Measurements from ENCODE around the gene FNTB. TPM values are rescaled to one million over a fixed set of nuclear protein-coding genes. Genes with fewer than 3 reads are reported as not detected.

The FNTB gene
- total and polyA plus RNA-seq, 2 donors (not counting 1 experiment from before 2014, with no cell fraction given), result 6.6 to 10.2 TPM

- no peaks in the 10 kb centered on the region for H3K79me2 ChIP-seq (ENCODE audit: control insufficient read depth, insufficient read depth, low read length)
- peaks cover 0 to 9% of the 10 kb centered on the region in 2 experiments for H3K36me3 ChIP-seq (replicated peaks in 1 of 2; ENCODE audit: control extremely low read depth in 1 of 2, control insufficient read depth in 1 of 2, extremely low read depth in 1 of 2, insufficient read depth in 2 of 2, low read length in 1 of 2)
- H3K9me3 ChIP-seq (ENCODE audit: control extremely low read depth in 1 of 3, control insufficient read depth in 2 of 3, insufficient read depth in 1 of 3, low read length in 2 of 3), result no peaks in the 10 kb centered on the region
- H3K9ac ChIP-seq (ENCODE audit: low read length), result no peak overlapping the region
- no peak overlapping the region for H3K4me3 ChIP-seq (ENCODE audit: control extremely low read depth in 1 of 5, extremely low read depth in 1 of 5, insufficient read depth in 1 of 5, low read depth in 2 of 5, low read length in 4 of 5)
- no peak for ATAC-seq (ENCODE audit: low read depth)
- no peaks in the 10 kb centered on the region for H3K4me1 ChIP-seq (ENCODE audit: control insufficient read depth in 2 of 2, insufficient read depth in 2 of 2, low read length in 2 of 2)
- intact Hi-C loops (cut with micrococcal nuclease), result no loop called here
- ChIA-PET POLR2A (no interaction called here), CTCF (no interaction called here)
- no peak overlapping the region for H3K27ac ChIP-seq (ENCODE audit: low read length in 2 of 2)
- Mint-ChIP-seq H3K27me3 (no peaks in the 10 kb centered on the region), H3K9me3 (ENCODE audit: insufficient read depth) (no peaks in the 10 kb centered on the region), H3K4me3 (no peak overlapping the region), H3K27ac (no peak overlapping the region), H3K4me1 (peaks cover 2% of the 10 kb centered on the region)
- H4K20me1 ChIP-seq (ENCODE audit: control insufficient read depth, insufficient read depth, low read length, poor library complexity, severe bottlenecking), result no peaks in the 10 kb centered on the region
- no peak overlapping the region for H2AFZ ChIP-seq (ENCODE audit: insufficient read depth, low read depth, low read length, poor library complexity, severe bottlenecking)
- H3K4me2 ChIP-seq (replicated peaks; ENCODE audit: low read depth, low read length, poor library complexity, severe bottlenecking), result no peak overlapping the region
- no peak for TF ChIP-seq CTCF (IDR thresholded peaks at IDR 0.05)
- TF ChIP-seq EZH2 (IDR thresholded peaks at IDR 0.05; ENCODE audit: borderline replicate concordance, insufficient read depth, low read depth, low read length, poor library complexity, severe bottlenecking), result no peak
- no peak for DNase-seq
- no peaks in the 10 kb centered on the region for H3K27me3 ChIP-seq (replicated peaks in 1 of 4; ENCODE audit: control extremely low read depth in 1 of 4, control insufficient read depth in 3 of 4, insufficient read depth in 4 of 4, low read length in 3 of 4)
- WGBS (ENCODE audit: insufficient coverage), result no CpG with 5 or more reads among the region's 6 CpGs
Measured at GRCh38 chr14:65006261-65006721, 19.6 kb downstream of the FNTB start.

GRCh38 chr14:65007202-65007601 lies 20.5 kb downstream of the FNTB start:
- H3K4me1 Mint-ChIP-seq, result peaks cover 2% of the 10 kb centered on the region
- CTCF ChIA-PET, result no interaction called here
- H4K20me1 ChIP-seq (ENCODE audit: control insufficient read depth, insufficient read depth, low read length, poor library complexity, severe bottlenecking), result no peaks in the 10 kb centered on the region
- no peak overlapping the region for H3K27ac ChIP-seq (ENCODE audit: low read length in 2 of 2)
- POLR2A ChIA-PET, result no interaction called here
- no peaks in the 10 kb centered on the region for H3K27me3 Mint-ChIP-seq
- no peak overlapping the region for H3K27ac Mint-ChIP-seq
- no peaks in the 10 kb centered on the region for H3K9me3 Mint-ChIP-seq (ENCODE audit: insufficient read depth)
- H3K36me3 ChIP-seq (replicated peaks in 1 of 2; ENCODE audit: control extremely low read depth in 1 of 2, control insufficient read depth in 1 of 2, extremely low read depth in 1 of 2, insufficient read depth in 2 of 2, low read length in 1 of 2), result peaks cover 0 to 12% of the 10 kb centered on the region in 2 experiments
- H3K4me3 Mint-ChIP-seq, result no peak overlapping the region
- intact Hi-C loops (cut with micrococcal nuclease), result no loop called here
- H3K4me3 ChIP-seq (ENCODE audit: control extremely low read depth in 1 of 5, extremely low read depth in 1 of 5, insufficient read depth in 1 of 5, low read depth in 2 of 5, low read length in 4 of 5), result no peak overlapping the region
- no peak for TF ChIP-seq CTCF (IDR thresholded peaks at IDR 0.05)
- no peak for TF ChIP-seq EZH2 (IDR thresholded peaks at IDR 0.05; ENCODE audit: borderline replicate concordance, insufficient read depth, low read depth, low read length, poor library complexity, severe bottlenecking)
- H3K9ac ChIP-seq (ENCODE audit: low read length), result no peak overlapping the region
- H3K27me3 ChIP-seq (replicated peaks in 1 of 4; ENCODE audit: control extremely low read depth in 1 of 4, control insufficient read depth in 3 of 4, insufficient read depth in 4 of 4, low read length in 3 of 4), result no peaks in the 10 kb centered on the region
- H3K4me2 ChIP-seq (replicated peaks; ENCODE audit: low read depth, low read length, poor library complexity, severe bottlenecking), result no peak overlapping the region
- ATAC-seq (ENCODE audit: low read depth) (no peak), DNase-seq (no peak)
- H2AFZ ChIP-seq (ENCODE audit: insufficient read depth, low read depth, low read length, poor library complexity, severe bottlenecking), result no peak overlapping the region
- H3K9me3 ChIP-seq (ENCODE audit: control extremely low read depth in 1 of 3, control insufficient read depth in 2 of 3, insufficient read depth in 1 of 3, low read length in 2 of 3), result no peaks in the 10 kb centered on the region
- no peaks in the 10 kb centered on the region for H3K4me1 ChIP-seq (ENCODE audit: control insufficient read depth in 2 of 2, insufficient read depth in 2 of 2, low read length in 2 of 2)
- WGBS (ENCODE audit: insufficient coverage), result 100% methylated on average over 1 of the region's 1 CpG
- no peaks in the 10 kb centered on the region for H3K79me2 ChIP-seq (ENCODE audit: control insufficient read depth, insufficient read depth, low read length)
